ENCODE data around the gene RNF186. TPM values are rescaled to one million over a fixed set of nuclear protein-coding genes. Genes with fewer than 3 reads are reported as not detected.
"Not testable (repeated sequence)": the region's sequence is repeated elsewhere in the genome, so short reads cannot be mapped to it uniquely, and the experiment has no call there.

The RNF186 gene
- not detected for total RNA-seq

GRCh38 chr1:19814681-19815503 lies at the start of gene RNF186:
Gene RNF186, minus strand, starts transcription at chr1:19815283. Its CDS starts 182 bp downstream, at chr1:19815101.
- DNase-seq = no peak

GRCh38 chr1:19864570-19865160 lies 49.6 kb upstream of the RNF186 start:
- DNase-seq = no peak

GRCh38 chr1:19862944-19863343 lies 47.9 kb upstream of the RNF186 start:
- no peak for DNase-seq

- DNase-seq = no peak
Measured at GRCh38 chr1:19861842-19862530, 46.9 kb upstream of the RNF186 start.

- no peak for DNase-seq
Measured at GRCh38 chr1:19861034-19861433, 46.0 kb upstream of the RNF186 start.

- no peak for DNase-seq
Measured at GRCh38 chr1:19860418-19860817, 45.3 kb upstream of the RNF186 start.

GRCh38 chr1:19859876-19860275 lies 44.8 kb upstream of the RNF186 start:
- no peak for DNase-seq

- DNase-seq = no peak
Measured at GRCh38 chr1:19858893-19859292, 43.8 kb upstream of the RNF186 start.

GRCh38 chr1:19854866-19855265 lies 39.8 kb upstream of the RNF186 start:
- no peak for DNase-seq

GRCh38 chr1:19852036-19852435 lies 37.0 kb upstream of the RNF186 start:
- DNase-seq = no peak

- no peak for DNase-seq
Measured at GRCh38 chr1:19850214-19850613, 35.1 kb upstream of the RNF186 start.

- not testable (repeated sequence) for DNase-seq
Measured at GRCh38 chr1:19849307-19849706, 34.2 kb upstream of the RNF186 start.

- DNase-seq = not testable (repeated sequence)
Measured at GRCh38 chr1:19847334-19847733, 32.3 kb upstream of the RNF186 start.

GRCh38 chr1:19846338-19846737 lies 31.3 kb upstream of the RNF186 start:
- no peak for DNase-seq

- no peak for DNase-seq
Measured at GRCh38 chr1:19845555-19845954, 30.5 kb upstream of the RNF186 start.

GRCh38 chr1:19844731-19845495 lies 29.8 kb upstream of the RNF186 start:
- no peak for DNase-seq

- no peak for DNase-seq
Measured at GRCh38 chr1:19840228-19840627, 25.1 kb upstream of the RNF186 start.

- no peak for DNase-seq
Measured at GRCh38 chr1:19837866-19838265, 22.8 kb upstream of the RNF186 start.

- no peak for DNase-seq
Measured at GRCh38 chr1:19835578-19835977, 20.5 kb upstream of the RNF186 start.

GRCh38 chr1:19831441-19831840 lies 16.4 kb upstream of the RNF186 start:
- DNase-seq = no peak

GRCh38 chr1:19828546-19828945 lies 13.5 kb upstream of the RNF186 start:
- DNase-seq = no peak

- DNase-seq = no peak
Measured at GRCh38 chr1:19825298-19825697, 10.2 kb upstream of the RNF186 start.

- no peak for DNase-seq
Measured at GRCh38 chr1:19824541-19824940, 9.5 kb upstream of the RNF186 start.

All from effector CD4-positive, alpha-beta T cell (primary cell).